SK-N-SH treated with all-trans-retinoic acid at 6 μM for 48 hours (cell line): ENCODE results near the gene PSAPL1.

Source experiments
- ATAC-seq: fragments of 200-7000 bp; cut with Tn5 transposase; 3 replicates; pipeline ENCODE4 v1.9.1; 2020; ENCODE audit warnings: mild to moderate bottlenecking, moderate library complexity
- ARNTL ChIP-seq: fragments of 450-650 bp; formaldehyde crosslinking; IDR thresholded peaks from 2 replicates; pipeline ENCODE4 v1.5.0; 2020; ENCODE audit warnings: low read depth, mild to moderate bottlenecking, moderate library complexity, borderline replicate concordance
- BACH2 ChIP-seq: fragments of 250-450 bp; sonication (Bioruptor Pico); IDR thresholded peaks from 2 replicates; pipeline ENCODE4 v1.9.0; 2021; ENCODE audit warnings: mild to moderate bottlenecking, borderline replicate concordance
- CREB5 ChIP-seq: fragments of 250-450 bp; sonication (Bioruptor Pico); IDR thresholded peaks from 2 replicates; pipeline ENCODE4 v1.5.1; 2020; ENCODE audit warnings: low read depth, mild to moderate bottlenecking, moderate library complexity
- CSDC2 ChIP-seq: fragments of 250-450 bp; sonication (Bioruptor Pico); IDR thresholded peaks from 2 replicates; pipeline ENCODE4 v1.5.0; 2020; ENCODE audit warnings: mild to moderate bottlenecking, moderate library complexity
- CSRNP3 ChIP-seq: fragments of 250-450 bp; sonication (Bioruptor Pico); IDR thresholded peaks from 2 replicates; pipeline ENCODE4 v1.5.1; 2021; ENCODE audit warnings: mild to moderate bottlenecking, moderate library complexity
- ESRRG ChIP-seq: fragments of 250-450 bp; sonication (Bioruptor Pico); IDR thresholded peaks from 2 replicates; pipeline ENCODE4 v1.6.1; 2021; ENCODE audit warnings: mild to moderate bottlenecking
- GLIS3 ChIP-seq: fragments of 250-450 bp; sonication (Bioruptor Pico); IDR thresholded peaks from 2 replicates; pipeline ENCODE4 v1.5.0; 2020; ENCODE audit warnings: mild to moderate bottlenecking, moderate library complexity
- OSR1 ChIP-seq: fragments of 250-450 bp; sonication (Bioruptor Pico); IDR thresholded peaks from 2 replicates; pipeline ENCODE4 v1.8.0; 2022; ENCODE audit warnings: moderate library complexity, mild to moderate bottlenecking, inconsistent platforms
- PATZ1 ChIP-seq: fragments of 250-450 bp; sonication (Bioruptor Pico); IDR thresholded peaks from 2 replicates; pipeline ENCODE4 v1.8.0; 2020; ENCODE audit warnings: mild to moderate bottlenecking, moderate library complexity, borderline replicate concordance
- POU6F1 ChIP-seq: fragments of 250-450 bp; sonication (Bioruptor Pico); IDR thresholded peaks from 2 replicates; pipeline ENCODE4 v1.8.0; 2021; ENCODE audit warnings: low read depth, mild to moderate bottlenecking, moderate library complexity, borderline replicate concordance
- PPARA ChIP-seq: fragments of 250-450 bp; sonication (Bioruptor Pico); IDR thresholded peaks from 2 replicates; pipeline ENCODE4 v1.5.0; 2020; ENCODE audit warnings: mild to moderate bottlenecking, borderline replicate concordance
- SNAI2 ChIP-seq: fragments of 250-450 bp; sonication (Bioruptor Pico); IDR thresholded peaks from 2 replicates; pipeline ENCODE4 v1.5.0; 2020; ENCODE audit warnings: mild to moderate bottlenecking, moderate library complexity
- TCF4 ChIP-seq: fragments of 250-450 bp; sonication (Bioruptor Pico); IDR thresholded peaks from 2 replicates; pipeline ENCODE4 v1.8.0; 2021; ENCODE audit warnings: mild to moderate bottlenecking, moderate library complexity, borderline replicate concordance
- TOX ChIP-seq: fragments of 250-450 bp; sonication (Bioruptor Pico); IDR thresholded peaks from 2 replicates; pipeline ENCODE4 v1.8.0; 2021; ENCODE audit warnings: mild to moderate bottlenecking, moderate library complexity, borderline replicate concordance
- ZC3H10 ChIP-seq: fragments of 250-450 bp; sonication (Bioruptor Pico); IDR thresholded peaks from 2 replicates; pipeline ENCODE4 v1.5.1; 2021; ENCODE audit warnings: mild to moderate bottlenecking, moderate library complexity
- ZFP30 ChIP-seq: fragments of 450-650 bp; formaldehyde crosslinking; IDR thresholded peaks from 2 replicates; pipeline ENCODE4 v1.5.0; 2022; ENCODE audit warnings: mild to moderate bottlenecking, moderate library complexity
- ZNF565 ChIP-seq: fragments of 450-650 bp; formaldehyde crosslinking; conservative IDR thresholded peaks from 2 replicates; pipeline ENCODE4 v1.5.0; 2020; ENCODE audit warnings: low read depth, mild to moderate bottlenecking, moderate library complexity
- ZNF70 ChIP-seq: fragments of 450-650 bp; formaldehyde crosslinking; IDR thresholded peaks from 2 replicates; pipeline ENCODE4 v1.5.0; 2020; ENCODE audit warnings: mild to moderate bottlenecking, moderate library complexity
- ZNF8 ChIP-seq: fragments of 450-650 bp; formaldehyde crosslinking; IDR thresholded peaks from 2 replicates; pipeline ENCODE4 v1.5.0; 2020; ENCODE audit warnings: mild to moderate bottlenecking, moderate library complexity

The PSAPL1 gene

GRCh38 chr4:7476820-7477219, 42.1 kb upstream of the PSAPL1 start:
- ATAC-seq: no peak
- TF ChIP-seq TCF4 (CRISPR knock-in tag) (no peak), ZNF70 (CRISPR knock-in tag) (no peak), ESRRG (CRISPR knock-in tag) (no peak), CREB5 (no peak), ARNTL (no peak), ZFP30 (CRISPR knock-in tag) (no peak), CSRNP3 (CRISPR knock-in tag) (no peak), BACH2 (no peak), ZC3H10 (CRISPR knock-in tag) (no peak), CSDC2 (CRISPR knock-in tag) (no peak), POU6F1 (CRISPR knock-in tag) (no peak), SNAI2 (CRISPR knock-in tag) (no peak), TOX (CRISPR knock-in tag) (no peak), ZNF565 (CRISPR knock-in tag) (no peak), PATZ1 (CRISPR knock-in tag) (no peak)

GRCh38 chr4:7475207-7475606, 40.5 kb upstream of the PSAPL1 start:
- no peak for ATAC-seq
- TF ChIP-seq CSRNP3 (CRISPR knock-in tag): no peak
- no peak for TF ChIP-seq ZNF8 (CRISPR knock-in tag)
- TF ChIP-seq TOX (CRISPR knock-in tag): no peak
- no peak for TF ChIP-seq PATZ1 (CRISPR knock-in tag)
- no peak for TF ChIP-seq ARNTL
- TF ChIP-seq GLIS3 (CRISPR knock-in tag): no peak
- TF ChIP-seq OSR1 (CRISPR knock-in tag): no peak
- TF ChIP-seq PPARA: no peak
- no peak for TF ChIP-seq BACH2

- ATAC-seq: no peak
- TF ChIP-seq ZNF70 (CRISPR knock-in tag) (no peak), ZNF8 (CRISPR knock-in tag) (no peak), ZNF565 (CRISPR knock-in tag) (no peak), PATZ1 (CRISPR knock-in tag) (no peak), CSDC2 (CRISPR knock-in tag) (no peak), POU6F1 (CRISPR knock-in tag) (no peak), ESRRG (CRISPR knock-in tag) (no peak), TCF4 (CRISPR knock-in tag) (no peak), CSRNP3 (CRISPR knock-in tag) (no peak), ZC3H10 (CRISPR knock-in tag) (no peak), GLIS3 (CRISPR knock-in tag) (no peak), ZFP30 (CRISPR knock-in tag) (no peak), PPARA (no peak), CREB5 (no peak)
Observed at GRCh38 chr4:7474320-7474719, 39.6 kb upstream of the PSAPL1 start.
